Stomach (tissue), 9 donors: ENCODE measurements around the gene RNU7-1. TPM values are rescaled to one million over a fixed set of nuclear protein-coding genes. Genes with fewer than 3 reads are reported as not detected.

Source experiments
- DNase-seq, 2 donors: peaks; one replicate each; pipeline versions ENCODE4 v3.0.0 to v3.0.0-alpha.2; 2013 to 2019
- H3K27ac ChIP-seq, 5 donors: fragments of 200-600 bp in 4 of 5; sonication (generic) in 4 of 5; one replicate each; pipeline ENCODE4 v1.5.1; 2013 to 2019; ENCODE audit warnings: mild to moderate bottlenecking in 1 of 5, moderate library complexity in 1 of 5
- H3K27me3 ChIP-seq, 3 donors: fragments of 200-600 bp; sonication (generic); one replicate each; pipeline ENCODE4 v1.5.1; 2017 to 2019; ENCODE audit warnings: mixed run types in 1 of 3
- H3K36me3 ChIP-seq, 4 donors: fragments of 200-600 bp; sonication (generic); 1 replicate in 3 of 4; 2 replicates in 1 of 4; pipeline ENCODE4 v1.5.1; 2016 to 2019
- H3K4me1 ChIP-seq, 4 donors: fragments of 200-600 bp; sonication (generic); one replicate each; pipeline ENCODE4 v1.5.1; 2016 to 2019
- H3K4me3 ChIP-seq, 4 donors: fragments of 200-600 bp; sonication (generic) in 3 of 4; one replicate each; pipeline ENCODE4 v1.5.1; 2016 to 2019; ENCODE audit warnings: mild to moderate bottlenecking in 1 of 4
- H3K9me3 ChIP-seq, 4 donors: fragments of 200-600 bp; sonication (generic); one replicate each; pipeline ENCODE4 v1.5.1; 2016 to 2019
- CTCF ChIP-seq, 7 experiments: fragments of 450-650 bp in 4 of 7; fragments of 200-600 bp in 3 of 7; sonication (generic) in 3 of 7; IDR thresholded peaks; one replicate each; pipeline ENCODE4 v1.5.1; 2016 to 2019; ENCODE audit warnings: antibody characterized with exemption in 7 of 7, control low read depth in 2 of 7, mild to moderate bottlenecking in 1 of 7
- EP300 ChIP-seq: sonication (generic); formaldehyde crosslinking; IDR thresholded peaks from one replicate; pipeline ENCODE4 v1.6.1; 2017; ENCODE audit warnings: antibody characterized with exemption
- POLR2A ChIP-seq, 4 donors: fragments of 450-650 bp; IDR thresholded peaks; one replicate each; pipeline ENCODE4 v1.6.1; 2016; ENCODE audit warnings: antibody characterized with exemption in 4 of 4, control low read depth in 2 of 4, mild to moderate bottlenecking in 1 of 4, moderate library complexity in 1 of 4
- POLR2AphosphoS5 ChIP-seq, 3 donors: sonication (generic); formaldehyde crosslinking; IDR thresholded peaks; one replicate each; pipeline ENCODE4 v1.6.1; 2016; ENCODE audit warnings: antibody characterized with exemption in 3 of 3
- WGBS, 5 donors: extraction: QIAGEN DNeasy Blood & Tissue Kit in 3 of 5; methylation state at CpG; one replicate each; pipeline versions ENCODE4 v1.1.5 to v1.1.7; 2013 to 2018; 5-methylcytosine and 5-hydroxymethylcytosine counted together
- intact Hi-C: fragments of 100-400 bp; cut with DNase I; formaldehyde crosslinking; loops from one replicate; pipeline ENCODE4 v1.15.1; 2023; ENCODE audit warnings: low total_unique reads
- polyA plus RNA-seq, 3 donors: library from polyadenylated mRNA; stranded (reverse); fragments of 200-250 nt; gene quantifications; one replicate each; pipeline ENCODE4 v1.2.3, GENCODE V29; 2013
- total RNA-seq, 5 donors: library from RNA; depleted of rRNA; stranded (reverse); fragments of >200 nt; gene quantifications; one replicate each; pipeline versions ENCODE4 v1.1.0 to v1.2.3, GENCODE V29; 2014 to 2016
- donor health status: healthy with polysubstance abuse.
- donor health status: Bipolar disorder and iron deficiency.
- donor health status: healthy.

RNU7-1 gene
- total and polyA plus RNA-seq, 8 donors = not detected

GRCh38 chr12:6965026-6965661 lies 21.5 kb downstream of the RNU7-1 start:
- peaks cover 69 to 90% (median 83%) of the 10 kb centered on the region in 4 donors for H3K4me1 ChIP-seq
- DNase-seq = peak; percentile 91 to 97
- no peaks in the 10 kb centered on the region for H3K27me3 ChIP-seq
- H3K9me3 ChIP-seq = no peaks in the 10 kb centered on the region
- H3K36me3 ChIP-seq = peaks cover 38 to 46% (median 44%) of the 10 kb centered on the region in 4 donors
- H3K4me3 ChIP-seq = peak overlapping the region; percentile 47 to 68 (median 58)
- WGBS, 5 donors = 13 to 20% (median 14%) methylated on average over 12 of the region's 12 CpGs
- no peak for TF ChIP-seq EP300
- peak in 5 of 7 experiments; percentile 89 to 95 (median 90) for TF ChIP-seq CTCF (IDR thresholded peaks at IDR 0.05)
- TF ChIP-seq POLR2AphosphoS5 (IDR thresholded peaks at IDR 0.05) = peak; percentile 45 to 92 (median 54)
- peak in 1 of 4 donors; percentile 14 for TF ChIP-seq POLR2A (IDR thresholded peaks at IDR 0.05)
- intact Hi-C loops = no loop called here
- H3K27ac ChIP-seq = peak overlapping the region; percentile 93 to 97 (median 96)

- WGBS, 5 donors = 48 to 64% (median 57%) methylated on average over 4 of the region's 4 CpGs
- H3K4me1 ChIP-seq = peaks cover 63 to 84% (median 79%) of the 10 kb centered on the region in 4 donors
- no peaks in the 10 kb centered on the region for H3K9me3 ChIP-seq
- H3K36me3 ChIP-seq = peaks cover 37 to 46% (median 39%) of the 10 kb centered on the region in 4 donors
- no peaks in the 10 kb centered on the region for H3K27me3 ChIP-seq
- intact Hi-C loops = no loop called here
- DNase-seq = no peak
- no peak for TF ChIP-seq POLR2A (IDR thresholded peaks at IDR 0.05)
- H3K27ac ChIP-seq = peak overlapping the region in 4 of 5 donors; percentile 93 to 97 (median 96)
- H3K4me3 ChIP-seq = peak overlapping the region in 1 of 4 donors; percentile 62
Observed at GRCh38 chr12:6965714-6966113, 22.1 kb downstream of the RNU7-1 start.

GRCh38 chr12:6966351-6966750 lies 22.7 kb downstream of the RNU7-1 start:
- TF ChIP-seq POLR2A (IDR thresholded peaks at IDR 0.05) (no peak), EP300 (no peak), POLR2AphosphoS5 (IDR thresholded peaks at IDR 0.05) (no peak), CTCF (IDR thresholded peaks at IDR 0.05) (no peak)
- no peak for DNase-seq
- Histone ChIP-seq H3K36me3 (peaks cover 37 to 46% (median 39%) of the 10 kb centered on the region in 4 donors), H3K9me3 (no peaks in the 10 kb centered on the region), H3K4me1 (peaks cover 57 to 79% (median 75%) of the 10 kb centered on the region in 4 donors), H3K27ac (peak overlapping the region in 3 of 5 donors; percentile 94 to 96 (median 94)), H3K27me3 (no peaks in the 10 kb centered on the region), H3K4me3 (no peak overlapping the region)
- WGBS, 5 donors = 47 to 65% (median 52%) methylated on average over 7 of the region's 7 CpGs
- intact Hi-C loops = no loop called here

- no peak for TF ChIP-seq POLR2A (IDR thresholded peaks at IDR 0.05)
- no peak for TF ChIP-seq POLR2AphosphoS5 (IDR thresholded peaks at IDR 0.05)
- no peak for TF ChIP-seq EP300
- no peak for TF ChIP-seq CTCF (IDR thresholded peaks at IDR 0.05)
- intact Hi-C loops = no loop called here
- H3K4me3 ChIP-seq = no peak overlapping the region
- H3K4me1 ChIP-seq = peaks cover 48 to 79% (median 73%) of the 10 kb centered on the region in 4 donors
- 45 to 74% (median 60%) methylated on average over 10 of the region's 10 CpGs for WGBS, 5 donors
- peaks cover 37 to 46% (median 39%) of the 10 kb centered on the region in 4 donors for H3K36me3 ChIP-seq
- H3K27me3 ChIP-seq = no peaks in the 10 kb centered on the region
- H3K9me3 ChIP-seq = no peaks in the 10 kb centered on the region
- peak overlapping the region; percentile 15 to 96 (median 94) for H3K27ac ChIP-seq
- peak in 1 of 2 donors; percentile 9 for DNase-seq
Observed at GRCh38 chr12:6967651-6968100, 24.1 kb downstream of the RNU7-1 start.

GRCh38 chr12:6968426-6968825 lies 24.8 kb downstream of the RNU7-1 start:
- H3K4me3 ChIP-seq = peak overlapping the region in 2 of 4 donors; percentile 69 to 93
- H3K27ac ChIP-seq = peak overlapping the region in 4 of 5 donors; percentile 94 to 96 (median 94)
- no peaks in the 10 kb centered on the region for H3K27me3 ChIP-seq
- 48 to 70% (median 67%) methylated on average over 9 of the region's 9 CpGs for WGBS, 5 donors
- TF ChIP-seq EP300 = no peak
- TF ChIP-seq CTCF (IDR thresholded peaks at IDR 0.05) = no peak
- TF ChIP-seq POLR2A (IDR thresholded peaks at IDR 0.05) = no peak
- no peak for TF ChIP-seq POLR2AphosphoS5 (IDR thresholded peaks at IDR 0.05)
- H3K36me3 ChIP-seq = peaks cover 37 to 50% (median 39%) of the 10 kb centered on the region in 4 donors
- no peaks in the 10 kb centered on the region for H3K9me3 ChIP-seq
- peaks cover 47 to 79% (median 72%) of the 10 kb centered on the region in 4 donors for H3K4me1 ChIP-seq
- intact Hi-C loops = no loop called here
- no peak for DNase-seq
